Measurements from ENCODE around the gene EEF1G. TPM values are rescaled to one million over a fixed set of nuclear protein-coding genes. Genes with fewer than 3 reads are reported as not detected.

The EEF1G gene
- polyA plus RNA-seq, 2 of the 4 experiments (the other 2 are of a cell fraction): 1,570 to 1,728 TPM

DNA sequence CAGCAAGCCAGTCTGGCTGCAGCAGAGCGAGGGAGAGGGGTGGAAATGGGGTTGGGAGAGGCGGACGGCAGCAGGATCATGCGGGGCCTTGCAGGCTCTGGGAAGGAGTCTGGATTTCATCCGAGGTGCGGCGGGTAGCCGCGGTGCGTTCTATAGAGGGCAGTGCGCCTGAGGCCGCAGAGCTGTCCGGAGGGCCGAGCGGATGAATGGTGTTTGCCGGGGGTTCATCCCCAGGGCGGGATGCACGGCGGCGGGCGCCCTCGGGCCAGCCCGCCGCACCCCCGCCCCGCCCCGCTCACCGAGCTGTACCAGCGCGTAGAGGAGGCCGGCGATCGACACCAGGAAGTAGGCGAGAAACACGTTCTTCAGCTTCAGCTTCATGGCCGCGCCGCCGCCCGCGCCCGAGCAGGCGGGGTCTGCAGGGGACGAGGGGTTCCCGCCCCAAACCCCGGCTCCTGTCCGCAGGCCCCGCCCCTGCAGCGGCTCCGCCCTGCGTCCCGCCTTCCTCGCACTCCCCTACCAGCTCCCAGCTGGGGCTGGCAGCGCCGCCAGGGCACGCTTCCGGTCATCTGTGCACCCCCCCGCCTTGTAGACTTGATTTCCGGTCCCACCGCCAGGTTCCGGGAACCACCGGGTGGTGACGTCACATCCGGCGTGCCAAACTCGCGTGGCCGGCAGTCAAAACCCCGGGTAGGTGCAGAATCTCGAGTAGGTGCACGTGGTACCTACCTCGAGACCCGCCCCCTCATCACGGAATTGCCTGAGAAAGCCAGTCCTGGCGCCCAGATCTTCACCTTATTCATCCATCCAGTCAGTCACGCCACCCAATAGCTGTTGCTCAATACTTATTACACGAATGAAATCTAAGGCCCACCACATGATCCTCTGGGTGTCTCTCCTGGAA lies 48.1 kb upstream of the EEF1G start, which contains the start of gene B3GAT3 (continued):
- TF ChIP-seq, protein P1, sequence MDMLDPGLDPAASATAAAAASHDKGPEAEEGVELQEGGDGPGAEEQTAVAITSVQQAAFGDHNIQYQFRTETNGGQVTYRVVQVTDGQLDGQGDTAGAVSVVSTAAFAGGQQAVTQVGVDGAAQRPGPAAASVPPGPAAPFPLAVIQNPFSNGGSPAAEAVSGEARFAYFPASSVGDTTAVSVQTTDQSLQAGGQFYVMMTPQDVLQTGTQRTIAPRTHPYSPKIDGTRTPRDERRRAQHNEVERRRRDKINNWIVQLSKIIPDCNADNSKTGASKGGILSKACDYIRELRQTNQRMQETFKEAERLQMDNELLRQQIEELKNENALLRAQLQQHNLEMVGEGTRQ (IDR thresholded peaks at IDR 0.05): peak; percentile 81
- TF ChIP-seq MYC (IDR thresholded peaks at IDR 0.05; ENCODE audit: borderline replicate concordance, low read length): no peak; the same call in 1 of the 2 replicates
- TF ChIP-seq HOXB5 (CRISPR knock-in tag; IDR thresholded peaks at IDR 0.05): 0 out of 2 replicates have a peak, but pooled peaks have one; percentile 77
- TF ChIP-seq HOXA7 (CRISPR knock-in tag; IDR thresholded peaks at IDR 0.05): peak; percentile 72
- TF ChIP-seq BHLHE40 (IDR thresholded peaks at IDR 0.05; ENCODE audit: low read depth, low read length): no peak
- TF ChIP-seq POLR2A (IDR thresholded peaks at IDR 0.05; ENCODE audit: low read length): peak; percentile 80
- peak; percentile 81; the same call in 1 of the 2 replicates for TF ChIP-seq EHF (CRISPR knock-in tag; IDR thresholded peaks at IDR 0.05)
- TF ChIP-seq EHMT2 (IDR thresholded peaks at IDR 0.05; ENCODE audit: low read depth): no peak
- no peak for TF ChIP-seq HDAC2 (IDR thresholded peaks at IDR 0.05)
- peak; percentile 40; the same call in 1 of the 2 replicates for TF ChIP-seq GATA3 (IDR thresholded peaks at IDR 0.05; ENCODE audit: borderline replicate concordance)
- no peak for TF ChIP-seq HEYL (CRISPR knock-in tag; IDR thresholded peaks at IDR 0.05)
- TF ChIP-seq FOSL2 (IDR thresholded peaks at IDR 0.05): no peak
- TF ChIP-seq FOSL2 (CRISPR knock-in tag; IDR thresholded peaks at IDR 0.05): peak; percentile 71
- TF ChIP-seq KDM5A (IDR thresholded peaks at IDR 0.05): no peak
- TF ChIP-seq, protein P2, sequence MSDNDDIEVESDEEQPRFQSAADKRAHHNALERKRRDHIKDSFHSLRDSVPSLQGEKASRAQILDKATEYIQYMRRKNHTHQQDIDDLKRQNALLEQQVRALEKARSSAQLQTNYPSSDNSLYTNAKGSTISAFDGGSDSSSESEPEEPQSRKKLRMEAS (IDR thresholded peaks at IDR 0.05): peak; percentile 99
- no peak for TF ChIP-seq ESRRA (IDR thresholded peaks at IDR 0.05; ENCODE audit: borderline replicate concordance, low read length)
- TF ChIP-seq ZFP36 (IDR thresholded peaks at IDR 0.05; ENCODE audit: borderline replicate concordance, partially characterized antibody): no peak
- TF ChIP-seq, protein P3, sequence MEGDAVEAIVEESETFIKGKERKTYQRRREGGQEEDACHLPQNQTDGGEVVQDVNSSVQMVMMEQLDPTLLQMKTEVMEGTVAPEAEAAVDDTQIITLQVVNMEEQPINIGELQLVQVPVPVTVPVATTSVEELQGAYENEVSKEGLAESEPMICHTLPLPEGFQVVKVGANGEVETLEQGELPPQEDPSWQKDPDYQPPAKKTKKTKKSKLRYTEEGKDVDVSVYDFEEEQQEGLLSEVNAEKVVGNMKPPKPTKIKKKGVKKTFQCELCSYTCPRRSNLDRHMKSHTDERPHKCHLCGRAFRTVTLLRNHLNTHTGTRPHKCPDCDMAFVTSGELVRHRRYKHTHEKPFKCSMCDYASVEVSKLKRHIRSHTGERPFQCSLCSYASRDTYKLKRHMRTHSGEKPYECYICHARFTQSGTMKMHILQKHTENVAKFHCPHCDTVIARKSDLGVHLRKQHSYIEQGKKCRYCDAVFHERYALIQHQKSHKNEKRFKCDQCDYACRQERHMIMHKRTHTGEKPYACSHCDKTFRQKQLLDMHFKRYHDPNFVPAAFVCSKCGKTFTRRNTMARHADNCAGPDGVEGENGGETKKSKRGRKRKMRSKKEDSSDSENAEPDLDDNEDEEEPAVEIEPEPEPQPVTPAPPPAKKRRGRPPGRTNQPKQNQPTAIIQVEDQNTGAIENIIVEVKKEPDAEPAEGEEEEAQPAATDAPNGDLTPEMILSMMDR (IDR thresholded peaks at IDR 0.05): 0 out of 3 replicates have a peak, but pooled peaks have one; percentile 6
- TF ChIP-seq CBX2 (IDR thresholded peaks at IDR 0.05; ENCODE audit: borderline replicate concordance, low read depth): no peak
- TF ChIP-seq, protein P4, sequence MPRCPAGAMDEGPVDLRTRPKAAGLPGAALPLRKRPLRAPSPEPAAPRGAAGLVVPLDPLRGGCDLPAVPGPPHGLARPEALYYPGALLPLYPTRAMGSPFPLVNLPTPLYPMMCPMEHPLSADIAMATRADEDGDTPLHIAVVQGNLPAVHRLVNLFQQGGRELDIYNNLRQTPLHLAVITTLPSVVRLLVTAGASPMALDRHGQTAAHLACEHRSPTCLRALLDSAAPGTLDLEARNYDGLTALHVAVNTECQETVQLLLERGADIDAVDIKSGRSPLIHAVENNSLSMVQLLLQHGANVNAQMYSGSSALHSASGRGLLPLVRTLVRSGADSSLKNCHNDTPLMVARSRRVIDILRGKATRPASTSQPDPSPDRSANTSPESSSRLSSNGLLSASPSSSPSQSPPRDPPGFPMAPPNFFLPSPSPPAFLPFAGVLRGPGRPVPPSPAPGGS (IDR thresholded peaks at IDR 0.05): peak; percentile 89
- no peak for TF ChIP-seq RARB (CRISPR knock-in tag; IDR thresholded peaks at IDR 0.05)
- TF ChIP-seq NPAS2 (CRISPR knock-in tag; IDR thresholded peaks at IDR 0.05; ENCODE audit: borderline replicate concordance): no peak
- TF ChIP-seq EP300 (IDR thresholded peaks at IDR 0.05): no peak
- TF ChIP-seq RCOR1 (IDR thresholded peaks at IDR 0.05; ENCODE audit: low read depth, low read length): no peak
- TF ChIP-seq JUN (IDR thresholded peaks at IDR 0.05): peak; percentile 73 to 89; a peak in 4 of 5 replicates
- TF ChIP-seq, protein P5, sequence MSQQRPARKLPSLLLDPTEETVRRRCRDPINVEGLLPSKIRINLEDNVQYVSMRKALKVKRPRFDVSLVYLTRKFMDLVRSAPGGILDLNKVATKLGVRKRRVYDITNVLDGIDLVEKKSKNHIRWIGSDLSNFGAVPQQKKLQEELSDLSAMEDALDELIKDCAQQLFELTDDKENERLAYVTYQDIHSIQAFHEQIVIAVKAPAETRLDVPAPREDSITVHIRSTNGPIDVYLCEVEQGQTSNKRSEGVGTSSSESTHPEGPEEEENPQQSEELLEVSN (IDR thresholded peaks at IDR 0.05; ENCODE audit: borderline replicate concordance, low read depth): peak; percentile 98
- TF ChIP-seq MAFK (IDR thresholded peaks at IDR 0.05; ENCODE audit: partially characterized antibody): no peak
- TF ChIP-seq FOSB (CRISPR knock-in tag; IDR thresholded peaks at IDR 0.05): no peak
- peak; percentile 76; the same call in 1 of the 2 replicates for TF ChIP-seq PHF8 (IDR thresholded peaks at IDR 0.05; ENCODE audit: borderline replicate concordance, low read depth)
- peak; percentile 70; the same call in 1 of the 2 replicates for TF ChIP-seq FOXS1 (CRISPR knock-in tag; IDR thresholded peaks at IDR 0.05)

Measured in A549 (cell line).